GM10266 (cell line): Measurements from ENCODE around the gene KLHL29.

Experiments used
- DNase-seq: peaks from one replicate; pipeline ENCODE4 v3.0.0; 2012; ENCODE audit errors: extremely low spot score
- TF ChIP-seq, protein P1 (sequence below): IDR thresholded peaks from 2 replicates; pipeline ENCODE4 v1.5.1; 2012; ENCODE audit warnings: mild to moderate bottlenecking, low read depth; ENCODE audit not compliant: control insufficient read depth, insufficient read depth; ENCODE audit errors: missing control alignments

The KLHL29 gene

GRCh38 chr2:23746141-23746863 is 361.3 kb downstream of the KLHL29 start:
- DNase-seq, result no peak
- TF ChIP-seq, protein P1, sequence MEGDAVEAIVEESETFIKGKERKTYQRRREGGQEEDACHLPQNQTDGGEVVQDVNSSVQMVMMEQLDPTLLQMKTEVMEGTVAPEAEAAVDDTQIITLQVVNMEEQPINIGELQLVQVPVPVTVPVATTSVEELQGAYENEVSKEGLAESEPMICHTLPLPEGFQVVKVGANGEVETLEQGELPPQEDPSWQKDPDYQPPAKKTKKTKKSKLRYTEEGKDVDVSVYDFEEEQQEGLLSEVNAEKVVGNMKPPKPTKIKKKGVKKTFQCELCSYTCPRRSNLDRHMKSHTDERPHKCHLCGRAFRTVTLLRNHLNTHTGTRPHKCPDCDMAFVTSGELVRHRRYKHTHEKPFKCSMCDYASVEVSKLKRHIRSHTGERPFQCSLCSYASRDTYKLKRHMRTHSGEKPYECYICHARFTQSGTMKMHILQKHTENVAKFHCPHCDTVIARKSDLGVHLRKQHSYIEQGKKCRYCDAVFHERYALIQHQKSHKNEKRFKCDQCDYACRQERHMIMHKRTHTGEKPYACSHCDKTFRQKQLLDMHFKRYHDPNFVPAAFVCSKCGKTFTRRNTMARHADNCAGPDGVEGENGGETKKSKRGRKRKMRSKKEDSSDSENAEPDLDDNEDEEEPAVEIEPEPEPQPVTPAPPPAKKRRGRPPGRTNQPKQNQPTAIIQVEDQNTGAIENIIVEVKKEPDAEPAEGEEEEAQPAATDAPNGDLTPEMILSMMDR, result no peak

- no peak for DNase-seq
Measured at GRCh38 chr2:23751747-23752265, 366.8 kb downstream of the KLHL29 start.

DNA sequence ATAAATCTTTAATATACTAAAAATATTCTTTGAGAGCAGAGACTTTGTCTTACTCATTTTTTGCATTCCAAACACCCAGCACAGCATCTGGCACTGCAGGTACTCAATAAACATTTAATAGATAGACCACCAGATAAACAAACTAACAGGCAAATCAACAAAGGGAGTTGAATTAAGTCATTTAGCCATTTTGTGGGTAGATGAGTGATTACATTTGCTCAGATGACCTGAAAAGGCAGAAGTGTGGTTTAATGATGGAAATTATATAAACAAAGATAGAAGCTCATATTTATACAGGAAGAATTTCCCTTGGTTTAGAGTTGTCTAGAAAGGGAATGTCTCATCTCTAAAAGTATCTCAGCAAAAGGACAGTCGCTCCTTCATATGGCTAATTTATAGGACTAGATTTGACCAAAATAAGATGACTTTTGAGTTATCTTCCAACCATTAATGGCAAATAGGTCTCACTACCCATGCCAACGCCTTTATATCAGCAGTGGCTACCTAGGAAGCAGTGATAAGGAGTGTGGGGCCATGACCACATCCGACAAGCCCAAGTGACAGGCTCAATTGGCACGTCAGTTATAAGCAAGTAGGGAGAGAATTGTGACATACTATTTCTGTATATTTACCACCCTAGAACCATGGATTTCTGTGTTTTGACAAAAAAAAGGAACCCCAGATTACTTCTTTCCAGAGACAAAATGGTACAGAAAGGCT is 368.5 kb downstream of the KLHL29 start:
- TF ChIP-seq, protein P1, result no peak
- DNase-seq, result no peak

More at GRCh38 chr2:23751747-23752265, 366.8 kb downstream of the KLHL29 start:
- TF ChIP-seq, protein P1, result no peak

DNA sequence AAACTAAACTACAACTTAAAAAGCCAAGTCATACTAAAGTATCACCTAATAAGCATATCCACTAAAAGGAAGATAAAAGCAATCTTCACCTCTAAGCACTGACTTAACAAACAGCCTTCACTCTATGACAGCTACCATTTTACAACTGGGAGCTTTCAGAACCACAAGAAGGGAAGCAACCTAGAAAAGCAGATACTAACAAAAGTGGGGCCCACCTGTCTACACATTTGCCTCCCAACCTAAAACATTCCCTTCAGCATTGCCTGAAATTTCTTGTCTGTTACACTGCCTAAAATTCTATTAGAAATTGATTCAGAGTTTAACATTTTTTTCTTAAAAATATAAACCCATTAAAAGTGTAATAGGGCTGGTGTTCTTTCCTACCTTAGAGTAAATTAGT is 370.0 kb downstream of the KLHL29 start:
- DNase-seq, result no peak
- TF ChIP-seq, protein P1, result no peak

- TF ChIP-seq, protein P1, result no peak
- DNase-seq, result no peak
Measured at GRCh38 chr2:23756593-23757292, 371.8 kb downstream of the KLHL29 start.

DNA sequence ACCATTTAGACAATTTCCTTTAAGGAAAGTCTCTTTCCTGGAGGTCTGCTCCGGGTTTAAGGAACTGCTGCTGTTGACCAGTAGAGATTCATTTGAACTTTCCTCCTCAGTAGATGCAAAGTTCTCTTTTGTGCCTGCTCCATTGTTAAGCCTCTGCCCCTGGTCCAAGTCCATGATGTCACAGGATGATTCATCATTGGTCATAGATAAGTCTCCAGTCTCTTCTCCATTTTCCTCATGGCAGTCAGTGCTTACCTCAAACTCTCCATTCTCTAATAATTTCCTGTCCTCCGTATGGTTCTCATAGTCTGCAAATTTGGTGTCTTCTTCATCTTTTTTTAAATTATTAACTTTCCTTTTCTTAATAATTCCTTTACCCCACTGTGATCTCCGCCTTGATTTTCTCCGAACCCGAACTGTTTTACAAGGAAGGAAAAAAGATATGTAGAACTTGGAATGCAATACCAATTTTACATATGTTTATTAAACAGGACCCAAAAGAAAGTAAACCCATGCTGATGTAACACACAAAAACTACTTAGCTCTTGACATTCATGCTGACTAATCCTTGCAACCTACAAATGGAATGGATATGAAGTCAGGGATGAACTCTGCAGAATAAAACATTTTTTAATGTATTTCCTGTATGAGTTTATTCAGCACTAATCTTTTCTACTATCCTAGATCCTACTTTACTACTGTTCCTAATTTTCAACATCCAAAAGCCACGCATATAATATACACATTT is 372.9 kb downstream of the KLHL29 start:
- no peak for DNase-seq
- TF ChIP-seq, protein P1, result no peak
